Measurements from ENCODE around the gene ENPP1. TPM values are rescaled to one million over a fixed set of nuclear protein-coding genes. Genes with fewer than 3 reads are reported as not detected.

The ENPP1 gene
- total RNA-seq, 2 donors from 2014 or later, result 17.8 to 18.9 TPM

DNA sequence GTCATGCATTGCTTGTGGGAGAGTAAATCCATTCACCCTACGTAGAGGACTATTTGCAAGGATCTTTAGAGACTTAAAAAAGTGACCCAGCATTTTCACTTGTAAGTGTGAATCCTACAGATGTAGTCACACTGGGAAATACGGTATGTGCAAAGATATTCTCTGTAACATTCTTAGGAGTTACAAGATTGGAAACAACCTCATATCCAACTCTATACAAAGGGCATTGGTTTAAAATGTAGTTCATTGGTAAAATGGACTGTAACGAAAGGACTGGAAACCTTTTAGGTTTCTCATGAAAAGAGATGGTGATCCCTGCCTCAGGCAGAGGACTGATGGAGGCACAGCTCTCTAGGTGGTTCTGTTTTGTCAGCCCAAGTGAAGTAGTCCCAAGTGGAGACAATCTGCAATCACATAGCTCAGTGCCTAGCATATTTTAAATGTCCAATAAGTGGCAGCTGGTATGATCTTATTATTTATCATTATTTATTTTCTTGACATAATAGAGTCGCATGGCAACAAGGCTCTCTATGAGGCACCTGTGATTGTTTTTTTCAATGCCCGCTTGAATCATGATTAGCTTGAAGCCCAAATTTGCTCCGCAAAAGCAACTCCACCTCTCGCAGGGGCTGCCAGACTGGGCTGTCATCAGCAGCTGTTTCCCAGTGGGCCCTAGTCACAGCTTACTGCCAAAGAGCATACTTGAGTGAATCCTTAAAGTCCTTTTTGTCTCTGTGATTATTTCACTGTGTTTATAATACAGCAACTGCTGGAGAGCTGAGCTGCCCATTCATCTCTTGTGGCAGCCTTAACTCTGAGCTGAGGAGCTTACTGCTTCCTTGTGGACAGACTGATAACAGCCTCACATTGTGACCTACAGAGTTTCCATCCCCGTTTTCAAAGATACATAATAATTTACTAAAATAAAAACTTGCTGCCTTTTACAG is 19.8 kb upstream of the ENPP1 start:
- Histone ChIP-seq H3K9me3 (no peaks in the 10 kb centered on the region), H3K4me1 (replicated peaks) (no peaks in the 10 kb centered on the region), H3K4me3 (no peak overlapping the region), H3K36me3 (no peaks in the 10 kb centered on the region), H3K27me3 (replicated peaks; ENCODE audit: insufficient read depth) (no peaks in the 10 kb centered on the region), H3K27ac (no peak overlapping the region)
- no peak for DNase-seq (ENCODE audit: low spot score)
- TF ChIP-seq POLR2A (IDR thresholded peaks at IDR 0.05), result no peak
- TF ChIP-seq POLR2AphosphoS5 (IDR thresholded peaks at IDR 0.05), result no peak
- TF ChIP-seq, protein P1, sequence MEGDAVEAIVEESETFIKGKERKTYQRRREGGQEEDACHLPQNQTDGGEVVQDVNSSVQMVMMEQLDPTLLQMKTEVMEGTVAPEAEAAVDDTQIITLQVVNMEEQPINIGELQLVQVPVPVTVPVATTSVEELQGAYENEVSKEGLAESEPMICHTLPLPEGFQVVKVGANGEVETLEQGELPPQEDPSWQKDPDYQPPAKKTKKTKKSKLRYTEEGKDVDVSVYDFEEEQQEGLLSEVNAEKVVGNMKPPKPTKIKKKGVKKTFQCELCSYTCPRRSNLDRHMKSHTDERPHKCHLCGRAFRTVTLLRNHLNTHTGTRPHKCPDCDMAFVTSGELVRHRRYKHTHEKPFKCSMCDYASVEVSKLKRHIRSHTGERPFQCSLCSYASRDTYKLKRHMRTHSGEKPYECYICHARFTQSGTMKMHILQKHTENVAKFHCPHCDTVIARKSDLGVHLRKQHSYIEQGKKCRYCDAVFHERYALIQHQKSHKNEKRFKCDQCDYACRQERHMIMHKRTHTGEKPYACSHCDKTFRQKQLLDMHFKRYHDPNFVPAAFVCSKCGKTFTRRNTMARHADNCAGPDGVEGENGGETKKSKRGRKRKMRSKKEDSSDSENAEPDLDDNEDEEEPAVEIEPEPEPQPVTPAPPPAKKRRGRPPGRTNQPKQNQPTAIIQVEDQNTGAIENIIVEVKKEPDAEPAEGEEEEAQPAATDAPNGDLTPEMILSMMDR (IDR thresholded peaks at IDR 0.05), result no peak
- WGBS, result 53% methylated on average over 8 of the region's 8 CpGs
- intact Hi-C loops (cut with DNase I), result loop anchor here (10.0 kb wide), 1 partner anchor 127 kb away; no protein-coding TSS in a partner anchor

DNA sequence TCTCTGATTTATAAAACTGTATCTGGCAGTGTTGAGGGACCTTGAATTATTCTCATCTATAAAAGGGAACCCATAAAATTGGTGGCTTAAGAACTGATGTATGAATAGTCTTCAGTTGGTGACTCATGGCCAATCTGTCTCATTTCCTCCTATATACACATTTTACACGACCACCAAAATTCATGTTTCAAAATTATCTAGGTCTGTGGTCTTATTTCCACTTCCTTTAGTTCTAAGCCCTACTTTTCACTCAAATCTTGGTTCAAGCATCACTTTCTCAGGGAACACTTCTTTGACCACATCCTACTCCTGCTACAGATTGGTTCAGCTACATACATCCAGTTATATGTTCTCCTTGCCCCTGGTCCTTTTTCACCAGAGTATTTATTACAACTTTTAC is 18.6 kb upstream of the ENPP1 start:
- Histone ChIP-seq H3K27ac (no peak overlapping the region), H3K36me3 (no peaks in the 10 kb centered on the region), H3K9me3 (no peaks in the 10 kb centered on the region), H3K4me3 (no peak overlapping the region), H3K4me1 (replicated peaks) (no peaks in the 10 kb centered on the region), H3K27me3 (replicated peaks; ENCODE audit: insufficient read depth) (no peaks in the 10 kb centered on the region)
- TF ChIP-seq POLR2AphosphoS5 (IDR thresholded peaks at IDR 0.05) (no peak), POLR2A (IDR thresholded peaks at IDR 0.05) (no peak)
- TF ChIP-seq, protein P1 (IDR thresholded peaks at IDR 0.05), result no peak
- no peak for DNase-seq (ENCODE audit: low spot score)
- intact Hi-C loops (cut with DNase I), result loop anchor here (10.0 kb wide), 1 partner anchor 126 kb away; no protein-coding TSS in a partner anchor
- 8% methylated on average over 1 of the region's 1 CpG for WGBS

DNA sequence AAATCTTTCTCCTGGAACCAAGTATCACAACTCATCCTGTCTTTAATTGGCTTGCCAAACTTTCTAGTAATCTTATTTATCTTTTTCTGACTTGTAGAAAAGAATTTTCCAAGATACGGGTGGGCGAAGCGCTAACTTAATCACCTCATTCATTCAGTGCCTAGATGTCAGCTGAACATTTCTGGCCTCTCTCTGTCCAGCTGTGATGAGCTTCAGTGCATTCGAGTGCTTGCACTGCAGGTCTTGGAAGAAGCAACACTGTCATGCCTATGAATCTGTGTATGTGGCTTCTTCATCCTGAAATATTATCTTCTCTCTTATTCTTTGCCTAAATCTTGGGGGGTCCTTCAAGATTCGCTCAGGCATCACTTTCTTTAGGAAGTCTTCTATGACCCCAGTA is 16.3 kb upstream of the ENPP1 start:
- 71% methylated on average over 5 of the region's 5 CpGs for WGBS
- H3K27ac ChIP-seq, result no peak overlapping the region
- DNase-seq (ENCODE audit: low spot score), result no peak
- TF ChIP-seq POLR2AphosphoS5 (IDR thresholded peaks at IDR 0.05), result no peak
- TF ChIP-seq, protein P1 (IDR thresholded peaks at IDR 0.05), result no peak
- no peak for TF ChIP-seq POLR2A (IDR thresholded peaks at IDR 0.05)
- no peaks in the 10 kb centered on the region for H3K36me3 ChIP-seq
- intact Hi-C loops (cut with DNase I), result no loop called here
- no peak overlapping the region for H3K4me3 ChIP-seq
- no peaks in the 10 kb centered on the region for H3K9me3 ChIP-seq
- H3K27me3 ChIP-seq (replicated peaks; ENCODE audit: insufficient read depth), result no peaks in the 10 kb centered on the region
- H3K4me1 ChIP-seq (replicated peaks), result no peaks in the 10 kb centered on the region

DNA sequence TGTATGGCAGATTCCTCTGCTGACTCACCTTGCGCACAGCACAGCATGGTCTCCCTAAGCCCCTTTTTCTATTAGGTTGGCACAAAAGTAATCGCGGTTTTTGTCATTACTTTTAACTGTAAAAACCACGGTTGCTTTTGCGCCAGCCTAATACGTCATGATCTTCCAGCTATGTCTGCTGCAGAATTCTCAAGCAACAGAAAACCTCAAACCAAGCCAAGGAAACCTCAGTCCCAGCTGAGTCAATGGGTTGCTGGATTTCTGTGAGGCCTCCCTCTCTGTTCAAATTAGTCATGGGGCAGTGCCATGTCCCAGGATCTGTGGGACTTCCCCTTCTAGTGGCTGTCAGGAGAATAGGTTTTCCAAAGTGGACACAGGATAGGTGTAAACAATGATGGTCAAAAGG is 15.7 kb upstream of the ENPP1 start:
- Histone ChIP-seq H3K36me3 (no peaks in the 10 kb centered on the region), H3K4me3 (no peak overlapping the region), H3K9me3 (no peaks in the 10 kb centered on the region), H3K4me1 (replicated peaks) (no peaks in the 10 kb centered on the region), H3K27me3 (replicated peaks; ENCODE audit: insufficient read depth) (no peaks in the 10 kb centered on the region), H3K27ac (no peak overlapping the region)
- intact Hi-C loops (cut with DNase I), result no loop called here
- TF ChIP-seq POLR2A (IDR thresholded peaks at IDR 0.05) (no peak), POLR2AphosphoS5 (IDR thresholded peaks at IDR 0.05) (no peak)
- TF ChIP-seq, protein P1 (IDR thresholded peaks at IDR 0.05), result no peak
- DNase-seq (ENCODE audit: low spot score), result no peak
- 89% methylated on average over 6 of the region's 6 CpGs for WGBS

DNA sequence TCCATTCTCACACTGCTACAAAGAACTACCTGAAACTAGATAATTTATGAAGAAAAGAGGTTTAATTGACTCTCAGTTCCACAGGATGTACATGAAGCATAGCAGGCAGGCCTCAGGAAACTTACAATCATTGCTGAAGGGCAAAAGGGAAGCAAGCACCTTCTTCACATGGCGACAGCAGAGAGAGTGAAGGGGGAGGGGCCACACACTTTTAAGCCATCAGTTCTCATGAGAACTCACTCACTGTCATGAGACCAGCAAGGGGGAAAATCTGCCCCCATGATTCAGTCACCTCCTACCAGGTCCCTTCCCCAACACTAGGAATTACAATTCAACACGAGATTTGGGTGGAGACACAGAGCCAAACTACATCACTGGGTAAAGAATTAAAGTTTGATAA is 12.5 kb upstream of the ENPP1 start:
- Histone ChIP-seq H3K4me3 (no peak overlapping the region), H3K27me3 (replicated peaks; ENCODE audit: insufficient read depth) (no peaks in the 10 kb centered on the region), H3K4me1 (replicated peaks) (no peaks in the 10 kb centered on the region), H3K9me3 (no peaks in the 10 kb centered on the region), H3K36me3 (no peaks in the 10 kb centered on the region), H3K27ac (no peak overlapping the region)
- no peak for DNase-seq (ENCODE audit: low spot score)
- WGBS, result 67% methylated on average over 2 of the region's 2 CpGs
- TF ChIP-seq POLR2A (IDR thresholded peaks at IDR 0.05) (no peak), POLR2AphosphoS5 (IDR thresholded peaks at IDR 0.05) (no peak)
- TF ChIP-seq, protein P1 (IDR thresholded peaks at IDR 0.05), result no peak
- intact Hi-C loops (cut with DNase I), result no loop called here
